Activated CD8-positive, alpha-beta memory T cell treated with anti-CD3 and anti-CD28 coated beads for 4 hours (primary cell): ENCODE results near the gene GABBR2.

Experiments
- DNase-seq, 2 donors: peaks; one replicate each; pipeline ENCODE4 v3.0.0-alpha.2; 2020; ENCODE audit warnings: low read depth in 2 of 2

Gene GABBR2

DNA sequence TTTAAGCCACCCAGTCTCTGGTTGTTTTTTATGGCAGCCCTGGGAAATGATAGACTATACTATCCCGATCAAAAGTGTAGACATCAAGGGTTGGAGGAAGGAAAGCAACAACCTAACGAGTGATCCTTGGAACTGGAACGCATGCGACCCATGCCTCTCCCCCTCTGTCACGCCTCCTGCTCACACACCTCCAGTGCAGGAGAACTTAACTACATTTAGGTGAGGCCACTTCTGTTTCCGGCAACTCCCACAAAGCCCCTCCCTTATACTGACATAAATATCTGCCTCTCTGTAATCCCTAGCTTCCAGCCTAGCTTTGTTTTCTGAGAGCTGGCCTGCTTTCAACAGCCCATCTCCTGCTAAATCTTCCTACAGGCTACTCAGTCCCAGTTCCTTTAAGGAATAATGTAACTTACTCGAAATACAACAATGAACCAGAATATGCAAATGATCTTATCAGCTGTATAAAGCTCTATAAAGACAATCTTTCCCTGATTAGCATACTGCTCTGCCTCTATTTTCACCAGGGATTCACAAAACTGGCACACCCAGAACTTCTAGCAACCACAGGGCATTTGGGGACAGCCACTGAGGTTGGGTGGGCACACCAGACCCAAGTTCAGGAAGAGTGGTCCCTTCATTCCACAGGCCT lies 73.9 kb downstream of the GABBR2 start:
- no peak for DNase-seq

DNA sequence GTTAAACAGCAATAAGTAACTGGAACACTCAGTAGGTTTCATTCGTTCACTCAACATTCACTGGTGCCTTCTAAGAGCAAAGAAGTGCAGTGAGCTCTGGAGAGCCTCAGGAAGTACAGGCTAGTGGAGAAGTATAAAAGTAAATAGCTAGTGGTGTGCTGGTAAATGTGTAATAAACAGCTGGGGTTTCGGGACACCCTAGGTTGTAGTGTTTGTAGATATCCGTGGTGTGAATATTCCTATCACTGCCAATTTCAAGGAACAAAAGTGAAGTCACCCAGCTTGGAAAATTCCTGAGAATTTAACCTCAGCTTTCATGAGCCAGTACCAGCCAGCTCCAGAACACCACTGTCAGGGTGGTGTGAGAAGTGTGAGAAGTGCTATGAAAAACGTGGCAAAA lies 75.9 kb downstream of the GABBR2 start:
- DNase-seq, result no peak

DNA sequence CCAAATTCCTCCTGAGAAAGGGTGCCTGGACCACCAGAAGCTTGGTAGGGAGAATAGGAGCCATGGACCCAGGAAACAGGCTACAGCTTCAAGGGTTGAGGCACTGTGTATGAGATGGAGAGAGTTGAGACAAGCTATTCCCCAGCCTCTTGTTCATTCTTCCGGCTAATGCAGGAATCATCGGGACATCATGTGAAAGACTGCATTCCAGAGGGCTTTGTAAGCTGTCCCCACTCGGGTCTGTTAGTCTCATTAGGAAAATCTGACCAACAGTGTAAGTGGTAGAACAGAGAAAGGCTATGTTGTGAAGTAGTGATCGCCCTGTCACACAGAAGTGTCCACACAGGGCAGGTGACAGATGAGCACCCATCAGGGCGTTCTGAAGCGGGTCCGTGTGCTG lies 81.4 kb downstream of the GABBR2 start:
- no peak for DNase-seq

DNA sequence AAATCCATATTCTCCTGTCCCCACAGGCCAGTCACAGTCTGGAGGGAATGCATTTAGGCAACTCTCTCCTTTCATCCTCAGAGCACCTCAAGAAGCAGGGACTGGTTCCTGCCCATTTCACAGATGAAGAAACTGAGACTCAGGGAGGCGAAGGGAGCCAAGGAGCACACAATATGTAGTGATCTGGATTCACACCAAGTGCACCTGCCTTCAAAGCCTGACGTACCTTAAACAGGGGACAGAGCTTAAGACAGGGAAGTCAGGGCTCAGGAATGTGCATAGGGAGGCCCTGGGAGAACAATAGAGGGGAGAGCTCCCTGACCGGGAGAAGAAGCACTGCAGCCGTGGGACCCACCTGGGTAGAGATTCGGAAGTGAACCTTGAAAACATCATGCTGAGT lies 83.0 kb downstream of the GABBR2 start:
- no peak for DNase-seq

DNA sequence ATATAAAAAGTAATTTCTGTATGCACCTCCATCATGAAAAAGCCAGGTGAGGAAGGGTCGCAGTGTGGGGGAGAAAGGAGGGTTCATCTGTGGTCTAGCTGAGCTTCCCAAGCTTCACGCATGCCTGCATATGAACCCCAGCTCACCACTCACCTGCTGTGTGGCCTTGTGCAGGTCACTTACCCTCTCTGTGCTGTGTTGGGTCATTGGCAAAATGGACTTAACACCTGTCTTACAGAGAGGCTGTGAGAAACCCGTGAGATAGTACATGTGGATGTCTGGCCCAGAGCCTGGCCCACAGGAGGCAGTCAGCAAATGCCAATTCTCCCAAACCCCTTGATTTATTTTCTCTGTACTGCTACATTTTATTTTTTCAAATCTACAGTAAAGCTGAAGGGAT lies 88.9 kb downstream of the GABBR2 start:
- no peak for DNase-seq

DNA sequence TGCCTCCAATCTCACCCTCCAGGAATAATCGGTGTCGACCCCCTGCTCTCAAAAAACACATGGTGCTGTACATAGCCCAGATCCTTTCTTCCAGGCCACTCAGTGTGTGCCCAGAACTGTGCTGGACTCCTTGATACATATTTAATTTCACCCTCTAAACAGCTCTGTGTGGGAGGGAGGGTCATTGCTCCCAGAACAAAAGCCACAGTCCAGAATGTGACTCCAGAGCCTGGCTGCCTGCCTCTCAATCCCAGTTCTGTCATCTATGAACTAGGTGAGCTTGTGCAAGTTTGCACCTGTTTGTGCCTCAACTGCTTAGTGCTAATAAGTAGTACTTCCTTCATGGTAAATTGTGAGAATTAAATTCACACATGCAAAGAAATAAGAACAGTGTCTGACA lies 93.1 kb downstream of the GABBR2 start:
- no peak for DNase-seq

DNA sequence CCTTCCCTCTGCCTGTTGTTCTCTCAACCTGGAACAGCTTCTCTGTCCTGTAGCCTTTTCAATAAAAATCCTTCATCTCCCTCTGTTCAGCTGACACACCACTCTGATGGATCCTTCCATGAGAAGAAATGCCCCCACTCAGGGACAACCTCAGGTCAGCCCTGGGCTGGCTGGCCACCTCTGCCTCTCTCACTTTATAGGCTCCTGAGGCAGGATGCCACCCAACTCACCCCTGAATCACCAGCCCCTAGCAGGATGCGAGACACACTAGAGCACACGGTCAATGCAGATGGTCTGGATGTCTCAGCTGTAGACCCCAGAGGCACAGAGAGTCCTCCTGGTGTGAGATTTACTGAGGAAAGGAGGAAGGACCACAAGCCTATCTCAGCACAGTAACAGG lies 93.8 kb downstream of the GABBR2 start:
- no peak for DNase-seq

DNA sequence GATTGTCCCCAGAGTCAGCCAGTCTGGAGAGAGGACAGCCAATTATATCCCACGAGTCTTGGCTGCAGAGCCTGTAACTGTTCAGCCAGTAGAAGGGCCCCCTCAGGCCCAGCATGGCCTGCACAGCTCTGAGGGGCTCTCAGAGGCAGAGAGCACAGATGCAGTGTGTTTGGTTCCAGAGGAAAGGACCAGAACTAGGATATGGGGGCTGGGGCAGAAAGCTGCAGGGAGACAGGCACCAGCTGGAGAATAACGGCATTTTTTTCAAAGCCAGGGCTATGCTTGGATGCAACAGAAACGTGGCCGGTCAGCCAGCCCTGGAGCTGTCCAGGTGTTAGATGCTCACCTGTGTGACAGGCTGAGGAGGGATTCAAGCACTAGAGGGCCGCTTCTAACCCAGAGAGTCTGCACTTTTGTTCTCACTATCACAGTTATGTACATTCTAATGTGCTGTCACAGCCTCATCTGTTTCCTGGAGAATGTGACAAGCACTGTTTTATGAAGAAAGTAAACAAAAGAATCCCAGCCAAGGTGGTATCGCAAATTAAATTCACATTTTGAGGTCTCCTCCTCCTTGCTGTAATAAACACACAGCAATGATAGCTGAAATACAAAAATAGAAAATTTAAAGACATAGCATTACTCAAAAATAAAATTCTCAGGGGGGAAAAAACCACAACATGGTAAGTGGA lies 96.5 kb downstream of the GABBR2 start:
- no peak for DNase-seq

DNA sequence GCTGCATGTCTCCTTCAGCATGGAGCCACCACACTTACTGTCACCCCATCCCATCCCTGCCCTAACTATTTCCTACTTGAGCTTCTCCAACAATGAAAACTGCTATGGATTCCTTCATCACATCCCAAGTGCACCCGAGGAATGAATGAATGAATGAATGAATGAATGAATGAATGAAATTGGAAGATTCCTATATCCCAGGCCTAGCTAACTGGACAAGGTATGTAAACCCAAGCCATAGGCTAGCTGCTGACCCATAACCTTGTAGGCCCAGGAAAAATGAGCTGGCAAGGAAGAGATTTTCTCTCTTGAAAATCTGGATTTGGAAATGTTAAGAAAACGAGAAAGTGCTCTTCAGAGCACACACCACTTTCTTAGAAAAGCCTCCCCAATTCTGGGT lies 97.4 kb downstream of the GABBR2 start:
- DNase-seq, result no peak

DNA sequence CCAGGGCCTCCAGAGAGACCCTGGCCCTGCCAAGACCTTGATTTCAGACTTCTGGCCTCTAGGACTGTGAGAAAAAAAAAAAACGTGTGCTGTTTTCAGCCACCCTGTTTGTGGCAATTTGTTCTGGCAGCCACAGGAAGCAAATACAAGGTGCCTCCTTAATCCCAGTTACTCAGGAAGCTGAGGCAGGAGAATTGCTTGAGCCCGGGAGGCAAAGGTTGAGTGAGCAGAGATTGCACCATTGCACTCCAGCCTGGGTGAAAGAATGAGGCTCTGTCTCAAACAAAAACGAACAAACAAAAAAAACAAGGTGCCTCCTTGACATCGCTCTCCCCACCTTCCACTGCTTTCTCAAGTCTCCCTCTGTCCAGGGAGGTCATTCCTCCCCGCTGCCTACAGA lies 98.0 kb downstream of the GABBR2 start:
- DNase-seq, result no peak

DNA sequence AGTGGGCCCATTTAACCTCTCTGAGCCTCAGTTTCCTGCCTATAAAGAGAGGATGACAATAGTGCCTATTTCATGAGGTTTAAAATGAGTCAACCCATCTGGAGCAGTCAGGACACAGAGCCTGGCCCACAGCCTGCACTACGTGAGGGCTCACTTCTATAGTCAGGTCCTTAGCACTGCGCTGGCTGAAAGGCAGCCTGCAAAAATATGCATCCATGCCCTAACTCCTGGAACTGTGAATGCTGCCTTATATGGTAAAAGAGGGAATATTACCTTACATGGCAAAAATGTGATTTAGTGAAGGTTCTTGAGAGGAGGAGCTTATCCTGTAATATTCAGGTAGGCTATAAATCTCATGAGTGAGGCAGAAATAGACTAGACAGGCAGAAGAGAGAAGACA lies 98.5 kb downstream of the GABBR2 start:
- DNase-seq, result no peak

DNA sequence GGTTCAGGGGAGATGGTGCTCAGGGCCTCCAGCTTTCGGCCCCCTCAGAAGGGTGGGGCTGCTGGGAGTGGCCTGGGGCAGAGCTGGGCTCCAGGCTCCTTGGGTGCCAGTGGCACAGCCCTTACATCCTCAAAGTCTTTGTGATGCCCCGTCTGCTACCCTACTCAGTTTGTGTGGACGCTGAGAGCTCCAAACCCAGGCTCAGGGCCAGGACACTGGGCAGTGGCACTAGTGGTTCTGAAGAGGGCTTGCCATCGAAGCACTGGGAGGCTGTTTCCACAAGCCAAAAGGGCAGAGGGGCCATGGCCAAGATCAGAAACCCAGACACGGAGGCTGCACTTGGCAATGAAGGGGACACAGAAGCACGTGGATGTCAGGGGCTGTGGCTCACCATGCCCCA lies 99.1 kb downstream of the GABBR2 start:
- DNase-seq, result no peak

DNA sequence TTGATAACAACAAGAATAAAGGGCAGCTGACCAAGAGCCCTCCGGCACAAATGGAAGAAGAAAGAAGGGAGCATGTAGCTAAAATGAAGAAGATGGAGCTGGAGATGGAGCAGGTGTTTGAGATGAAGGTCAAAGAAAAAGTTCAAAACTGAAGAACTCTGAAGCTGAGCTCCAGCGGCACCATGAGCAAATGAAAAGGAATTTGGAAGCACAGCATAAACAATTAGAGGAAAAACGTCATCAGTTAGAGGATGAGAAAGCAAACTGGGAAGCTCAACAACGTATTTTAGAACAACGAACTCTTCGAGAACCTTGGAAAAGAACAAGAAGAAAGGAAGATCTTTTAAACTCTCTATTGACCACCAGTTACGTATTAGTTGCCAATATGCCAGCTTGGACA lies 100.9 kb downstream of the GABBR2 start:
- no peak for DNase-seq

DNA sequence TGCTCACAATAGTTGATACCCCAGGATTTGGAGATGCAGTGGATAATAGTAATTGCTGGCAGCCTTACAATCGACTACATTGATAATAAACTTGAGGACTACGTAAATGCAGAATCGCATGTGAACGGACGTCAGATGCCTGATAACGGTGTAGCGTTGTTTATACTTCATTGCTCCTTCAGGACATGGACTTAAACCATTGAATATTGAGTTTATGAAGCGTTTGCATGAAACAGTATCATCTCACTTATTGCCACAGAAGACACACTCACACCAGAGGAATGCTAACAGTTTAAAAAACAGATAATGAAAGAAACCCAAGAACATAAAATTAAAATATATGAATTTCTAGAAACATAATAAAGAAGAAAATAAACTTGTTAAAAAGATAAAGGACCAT lies 101.6 kb downstream of the GABBR2 start:
- no peak for DNase-seq

DNA sequence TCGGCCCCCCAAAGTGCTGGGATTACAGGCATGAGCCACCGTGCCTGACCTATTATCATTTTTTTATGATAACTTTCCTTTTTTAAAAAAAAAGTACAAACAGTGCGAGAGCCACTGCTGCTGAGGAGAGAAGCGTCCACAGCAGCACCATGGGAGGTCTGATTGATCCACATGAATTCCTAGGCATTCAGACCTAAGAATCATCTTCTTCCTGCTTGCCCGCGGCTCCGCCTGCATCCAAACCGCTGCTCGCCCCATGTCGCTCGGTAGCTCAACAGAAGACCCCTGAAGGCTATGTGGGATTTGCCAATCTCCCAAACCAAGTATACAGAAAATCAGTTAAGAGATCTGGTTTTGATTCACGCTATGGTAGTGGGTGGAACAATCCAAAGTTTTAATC lies 102.0 kb downstream of the GABBR2 start:
- no peak for DNase-seq

DNA sequence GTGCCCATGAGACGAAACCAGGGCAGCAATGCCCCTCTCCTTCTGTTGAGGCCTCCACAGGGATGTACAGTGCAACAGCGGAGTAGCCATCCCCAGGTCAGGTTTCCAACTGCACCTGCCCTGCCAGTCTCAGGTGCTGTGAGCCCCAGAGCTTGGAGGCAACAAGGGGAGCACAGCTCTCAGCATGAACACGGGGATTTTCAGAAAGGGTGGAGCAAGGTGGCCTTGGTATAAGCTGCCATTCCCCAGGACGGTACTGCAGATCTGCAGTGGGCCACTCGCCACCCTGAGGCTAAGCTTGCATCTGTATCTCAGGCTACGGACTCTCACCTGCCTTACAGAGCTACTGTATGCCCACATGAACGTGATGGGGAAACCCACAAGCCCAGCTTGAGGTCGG lies 103.6 kb downstream of the GABBR2 start:
- DNase-seq, result no peak

DNA sequence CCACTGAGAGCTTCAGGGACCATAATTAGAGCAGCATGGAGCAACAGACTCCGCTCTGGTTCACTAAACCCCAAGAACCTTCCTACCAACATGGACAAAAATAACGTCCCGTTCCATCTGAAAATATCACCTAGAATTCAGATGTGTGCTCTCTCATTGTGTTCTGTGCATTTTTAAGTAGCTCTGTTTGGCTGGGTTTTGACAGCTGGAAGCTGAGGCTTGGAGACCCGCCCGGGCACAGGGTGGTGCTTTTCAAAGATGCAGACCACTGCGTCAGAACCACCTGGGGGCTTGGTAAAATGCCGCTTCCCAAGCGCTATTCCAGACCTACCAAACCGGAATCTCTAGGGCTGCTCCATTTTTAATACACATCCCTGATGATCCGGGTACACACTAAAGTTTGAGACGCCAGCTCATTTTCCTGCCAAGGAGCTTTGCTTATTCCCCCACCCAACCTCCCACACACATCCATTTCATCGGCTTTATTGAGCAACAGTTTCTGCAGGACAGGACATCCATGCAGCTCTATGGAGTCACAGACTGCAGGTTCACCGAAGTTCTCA lies 104.8 kb downstream of the GABBR2 start:
- no peak for DNase-seq

DNA sequence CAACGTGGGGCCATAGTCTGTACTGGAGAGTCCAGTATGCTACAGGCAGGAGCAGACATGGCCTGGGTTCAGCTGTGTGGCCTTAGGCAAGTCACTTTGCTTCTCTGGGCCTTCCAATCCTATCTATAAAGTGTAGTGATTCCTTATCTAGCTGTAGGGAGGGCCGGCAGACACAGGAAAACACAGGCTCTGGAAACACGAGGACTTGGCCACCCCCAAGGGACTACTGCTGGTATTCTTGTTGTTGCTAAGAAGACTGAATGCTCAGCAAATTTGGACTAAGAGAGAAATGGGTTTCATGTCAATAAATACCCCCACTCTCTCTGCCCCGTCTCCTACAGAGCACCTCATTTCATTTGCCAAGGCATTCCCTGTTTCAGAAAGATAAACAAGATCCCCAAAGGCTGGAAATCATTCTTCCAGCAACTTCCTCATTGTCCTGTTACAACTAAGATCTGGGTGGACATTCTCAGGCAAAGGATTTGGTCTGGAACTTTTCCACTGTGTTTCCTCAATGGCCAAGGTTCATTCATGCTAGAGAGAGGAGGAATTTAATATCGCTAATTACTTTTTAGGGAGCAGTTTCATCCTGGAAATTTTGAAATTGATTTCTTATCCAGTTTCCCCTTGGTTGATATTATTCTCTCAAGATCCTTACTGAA lies 105.8 kb downstream of the GABBR2 start:
- DNase-seq, result no peak

DNA sequence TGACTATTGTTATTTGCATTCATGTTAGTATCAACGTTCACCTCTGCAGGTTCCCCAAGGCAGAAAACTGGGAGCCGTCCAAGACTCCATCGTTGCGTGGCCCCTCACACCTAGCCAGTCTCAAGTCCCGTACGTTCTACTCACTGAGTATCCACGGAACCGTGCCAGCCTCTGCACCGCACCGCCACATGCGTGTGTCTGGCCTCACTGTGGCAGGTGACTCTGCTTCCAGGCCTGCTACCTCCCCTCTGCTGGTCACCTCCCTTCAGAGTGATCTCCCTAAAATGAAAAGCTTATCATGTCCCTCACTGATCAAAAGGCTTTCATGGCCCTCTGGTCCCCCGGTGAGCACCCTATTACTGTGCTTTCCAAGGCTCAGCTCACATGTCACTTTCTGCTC lies 108.1 kb downstream of the GABBR2 start:
- no peak for DNase-seq

DNA sequence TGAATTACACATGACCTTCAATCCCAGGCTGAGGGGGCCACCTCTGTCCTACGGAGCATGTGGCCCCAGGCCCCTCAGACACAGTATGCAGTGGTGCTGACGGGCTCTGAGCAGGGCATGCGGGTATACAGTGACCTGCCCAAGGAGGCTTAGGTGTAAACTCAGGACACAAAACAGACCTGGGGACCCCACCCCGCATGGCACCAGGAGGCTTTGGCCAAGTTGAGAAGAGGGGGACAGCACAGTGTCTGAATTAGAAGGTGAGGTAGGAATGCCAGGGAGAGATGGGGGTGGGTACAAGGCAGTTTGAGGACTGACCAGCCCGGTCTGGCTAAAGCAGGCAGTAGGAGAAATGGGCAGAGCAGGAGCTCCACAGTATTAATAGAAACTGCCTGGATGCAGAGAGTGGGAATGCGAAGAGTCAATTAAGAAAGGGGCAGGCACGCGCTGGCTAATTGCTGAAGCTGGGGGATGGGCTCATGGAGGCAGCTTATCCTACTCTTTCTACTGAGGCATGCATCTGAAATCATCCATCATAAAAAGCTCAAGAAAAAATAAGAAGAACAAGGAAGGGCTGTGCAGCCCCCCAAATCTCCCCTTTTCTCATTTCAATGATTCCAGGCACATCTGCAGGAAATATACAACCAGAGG lies 109.0 kb downstream of the GABBR2 start:
- DNase-seq, result no peak

DNA sequence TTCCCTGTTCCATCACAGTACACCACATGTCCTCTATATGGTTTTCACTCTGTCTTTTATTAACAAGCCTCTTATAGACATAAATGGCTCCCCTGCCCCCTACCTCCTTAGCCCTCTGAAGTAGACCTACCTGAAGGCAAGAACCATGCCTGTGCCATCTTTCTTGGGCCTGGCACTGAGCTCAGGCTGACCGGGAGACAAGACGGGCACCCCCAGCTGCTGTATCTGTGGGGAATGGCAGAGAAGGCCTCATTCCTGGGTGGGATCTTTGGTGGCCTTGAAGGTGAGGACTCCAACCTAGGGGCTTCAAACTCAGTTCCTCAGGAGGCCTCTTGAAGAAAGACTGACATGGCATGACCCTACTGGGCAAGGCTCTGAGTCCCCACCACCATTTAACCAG lies 109.9 kb downstream of the GABBR2 start:
- no peak for DNase-seq

DNA sequence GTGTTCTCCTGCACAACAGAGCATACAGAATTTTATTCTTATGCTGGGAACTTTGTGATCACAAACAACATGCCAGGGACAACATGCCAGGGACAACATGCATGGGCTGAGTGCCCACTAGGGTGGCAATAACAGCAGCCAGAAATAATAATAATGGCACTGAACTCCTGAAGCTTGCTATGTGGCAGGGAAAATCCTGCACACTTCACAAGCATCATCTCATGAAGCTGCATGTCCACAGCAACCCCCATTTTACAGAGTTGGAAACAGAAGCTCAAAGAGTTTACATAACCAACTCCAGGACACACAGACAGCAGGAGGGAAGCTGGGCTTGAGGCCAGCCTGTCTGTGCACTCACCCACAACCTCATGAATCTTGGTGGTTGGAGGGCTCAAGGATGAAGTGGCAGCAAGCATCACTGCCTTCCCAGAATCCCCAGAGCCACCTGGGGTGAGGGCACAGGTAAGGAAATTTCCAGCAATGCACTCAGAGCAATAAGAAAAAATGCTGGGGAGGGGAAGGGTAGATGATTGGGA lies 111.4 kb downstream of the GABBR2 start:
- DNase-seq, result no peak
